ENCODE measurements around the gene CBY1.

CBY1 gene

GRCh38 chr22:38707984-38708383 lies 51.5 kb downstream of the CBY1 start:
- TF ChIP-seq, protein P1, sequence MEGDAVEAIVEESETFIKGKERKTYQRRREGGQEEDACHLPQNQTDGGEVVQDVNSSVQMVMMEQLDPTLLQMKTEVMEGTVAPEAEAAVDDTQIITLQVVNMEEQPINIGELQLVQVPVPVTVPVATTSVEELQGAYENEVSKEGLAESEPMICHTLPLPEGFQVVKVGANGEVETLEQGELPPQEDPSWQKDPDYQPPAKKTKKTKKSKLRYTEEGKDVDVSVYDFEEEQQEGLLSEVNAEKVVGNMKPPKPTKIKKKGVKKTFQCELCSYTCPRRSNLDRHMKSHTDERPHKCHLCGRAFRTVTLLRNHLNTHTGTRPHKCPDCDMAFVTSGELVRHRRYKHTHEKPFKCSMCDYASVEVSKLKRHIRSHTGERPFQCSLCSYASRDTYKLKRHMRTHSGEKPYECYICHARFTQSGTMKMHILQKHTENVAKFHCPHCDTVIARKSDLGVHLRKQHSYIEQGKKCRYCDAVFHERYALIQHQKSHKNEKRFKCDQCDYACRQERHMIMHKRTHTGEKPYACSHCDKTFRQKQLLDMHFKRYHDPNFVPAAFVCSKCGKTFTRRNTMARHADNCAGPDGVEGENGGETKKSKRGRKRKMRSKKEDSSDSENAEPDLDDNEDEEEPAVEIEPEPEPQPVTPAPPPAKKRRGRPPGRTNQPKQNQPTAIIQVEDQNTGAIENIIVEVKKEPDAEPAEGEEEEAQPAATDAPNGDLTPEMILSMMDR (IDR thresholded peaks at IDR 0.05; ENCODE audit: insufficient read depth, missing control alignments): no peak
- DNase-seq (ENCODE audit: insufficient read length, low spot score) (no peak), FAIRE-seq (no peak)

- no peak for DNase-seq (ENCODE audit: insufficient read length, low spot score)
- TF ChIP-seq, protein P1 (IDR thresholded peaks at IDR 0.05; ENCODE audit: insufficient read depth, missing control alignments): no peak
- FAIRE-seq: no peak
Measured at GRCh38 chr22:38709306-38709705, 52.9 kb downstream of the CBY1 start.

DNA sequence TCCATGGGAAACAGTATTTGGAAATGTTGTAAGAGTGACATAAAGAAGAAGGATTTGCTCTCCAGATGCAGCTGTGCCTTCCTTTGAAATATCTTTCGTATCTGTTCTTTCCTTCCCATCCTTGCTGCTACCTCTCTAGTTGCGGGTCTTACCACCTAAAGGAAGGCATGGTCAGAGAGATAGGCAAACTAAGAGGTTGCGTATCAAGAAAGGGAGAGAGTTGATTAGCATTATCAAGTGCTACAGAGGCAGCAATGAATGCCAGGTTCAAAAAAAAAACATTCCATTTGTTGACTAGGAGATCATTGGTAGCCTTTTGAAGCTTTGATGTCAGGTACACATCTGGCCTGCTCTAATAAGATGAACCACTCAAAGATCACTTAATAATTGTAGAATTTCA lies 53.9 kb downstream of the CBY1 start:
- TF ChIP-seq, protein P1 (IDR thresholded peaks at IDR 0.05; ENCODE audit: insufficient read depth, missing control alignments): no peak
- FAIRE-seq (no peak), DNase-seq (ENCODE audit: insufficient read length, low spot score) (no peak)

DNA sequence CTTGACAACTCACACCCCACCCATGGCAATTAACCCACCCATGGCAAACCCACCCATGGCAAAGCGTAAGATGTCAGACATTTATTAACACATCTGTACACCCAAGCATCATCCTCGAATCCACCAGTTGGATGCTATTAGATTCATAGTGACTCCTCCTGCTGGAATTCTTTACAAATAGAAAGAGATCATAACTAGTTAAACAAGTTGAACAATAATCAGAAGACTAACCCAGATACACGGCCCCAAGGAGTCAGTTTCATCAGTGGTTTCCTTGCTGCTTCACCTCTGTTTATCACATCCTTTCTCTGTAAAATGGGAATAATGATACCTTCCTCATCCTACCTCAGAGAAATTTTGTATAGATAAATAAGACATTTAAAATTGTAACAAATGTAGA lies 54.4 kb downstream of the CBY1 start:
- FAIRE-seq (no peak), DNase-seq (ENCODE audit: insufficient read length, low spot score) (no peak)
- TF ChIP-seq, protein P1 (IDR thresholded peaks at IDR 0.05; ENCODE audit: insufficient read depth, missing control alignments): no peak

GRCh38 chr22:38712486-38713207 lies 56.2 kb downstream of the CBY1 start:
- DNase-seq (ENCODE audit: insufficient read length, low spot score): no peak
- FAIRE-seq: no peak
- TF ChIP-seq, protein P1 (IDR thresholded peaks at IDR 0.05; ENCODE audit: insufficient read depth, missing control alignments): no peak

- FAIRE-seq: no peak
Measured at GRCh38 chr22:38713921-38714320, 57.5 kb downstream of the CBY1 start.

More at GRCh38 chr22:38713921-38714320, 57.5 kb downstream of the CBY1 start:
- DNase-seq (ENCODE audit: insufficient read length, low spot score): no peak
- TF ChIP-seq, protein P1 (IDR thresholded peaks at IDR 0.05; ENCODE audit: insufficient read depth, missing control alignments): no peak

Measured in D721Med (cell line).